Measurements from ENCODE around the gene UIMC1. TPM values are rescaled to one million over a fixed set of nuclear protein-coding genes. Genes with fewer than 3 reads are reported as not detected.
"Not testable (repeated sequence)": the region's sequence is repeated elsewhere in the genome, so short reads cannot be mapped to it uniquely, and the experiment has no call there.

Gene UIMC1
- total RNA-seq, 1 experiment from 2014 or later = 38.4 TPM

GRCh38 chr5:176873541-176874172 lies 132.9 kb downstream of the UIMC1 start:
- Histone ChIP-seq H3K36me3 (ENCODE audit: control insufficient read depth in 1 of 2, insufficient read depth in 2 of 2, low read length in 2 of 2) (no peaks in the 10 kb centered on the region), H3K79me2 (ENCODE audit: insufficient read depth, low read length) (no peaks in the 10 kb centered on the region), H2AFZ (ENCODE audit: low read depth, low read length, poor library complexity, severe bottlenecking) (no peak overlapping the region), H3K4me3 (replicated peaks in 1 of 2; ENCODE audit: low read depth in 1 of 2, low read length in 2 of 2) (no peak overlapping the region), H3K27me3 (ENCODE audit: insufficient read depth, low read length) (no peaks in the 10 kb centered on the region), H3K4me1 (ENCODE audit: control insufficient read depth in 1 of 2, insufficient read depth in 2 of 2, low read length in 2 of 2) (no peaks in the 10 kb centered on the region), H3K27ac (ENCODE audit: low read depth, low read length) (no peak overlapping the region), H3K9ac (ENCODE audit: low read length) (no peak overlapping the region), H4K20me1 (ENCODE audit: insufficient read depth) (no peaks in the 10 kb centered on the region), H3K4me2 (ENCODE audit: low read length) (no peak overlapping the region), H3K9me2 (ENCODE audit: insufficient read depth) (no peaks in the 10 kb centered on the region), H3K9me3 (ENCODE audit: control insufficient read depth in 1 of 2, insufficient read depth in 1 of 2, low read depth in 1 of 2, low read length in 2 of 2) (no peaks in the 10 kb centered on the region)
- TF ChIP-seq EZH2 (IDR thresholded peaks at IDR 0.05) = no peak
- TF ChIP-seq POLR2AphosphoS5 (IDR thresholded peaks at IDR 0.05; ENCODE audit: low read depth, low read length) = no peak
- no peak for TF ChIP-seq JUND (IDR thresholded peaks at IDR 0.05)
- no peak for TF ChIP-seq ZFX (IDR thresholded peaks at IDR 0.05)
- TF ChIP-seq CTCF (IDR thresholded peaks at IDR 0.05 in 2 of 3, conservative IDR thresholded peaks at IDR 0.05 in 1 of 3; ENCODE audit: borderline replicate concordance in 1 of 3, insufficient read depth in 1 of 3, low read depth in 2 of 3, low read length in 2 of 3) = no peak
- no peak for TF ChIP-seq SRF (IDR thresholded peaks at IDR 0.05; ENCODE audit: low read depth)
- no peak for TF ChIP-seq ATF3 (IDR thresholded peaks at IDR 0.05)
- no peak for TF ChIP-seq CBX3 (IDR thresholded peaks at IDR 0.05; ENCODE audit: low read depth)
- TF ChIP-seq RAD21 (IDR thresholded peaks at IDR 0.05; ENCODE audit: low read depth) = no peak
- ChIA-PET CTCF (no interaction called here), RAD21 (ENCODE audit: low non-redundant PET in 1 of 2, low total read pairs in 2 of 2, uncharacterized antibody in 2 of 2, unreplicated experiment in 2 of 2) (no interaction called here), POLR2A (no interaction called here)
- no peak for DNase-seq (ENCODE audit: low read depth, low spot score)
- no TSS peak for BruUV-seq (replicated peaks)
- intact Hi-C loops (cut with micrococcal nuclease) = no loop called here
- ATAC-seq = no peak

- H3K79me2 ChIP-seq (ENCODE audit: insufficient read depth, low read length); DNase-seq (ENCODE audit: low read depth, low spot score); H3K27me3 ChIP-seq (ENCODE audit: insufficient read depth, low read length); H3K9ac ChIP-seq (ENCODE audit: low read length); H3K27ac ChIP-seq (ENCODE audit: low read depth, low read length); intact Hi-C loops (cut with micrococcal nuclease); H3K4me2 ChIP-seq (ENCODE audit: low read length); H3K36me3 ChIP-seq (ENCODE audit: control insufficient read depth in 1 of 2, insufficient read depth in 2 of 2, low read length in 2 of 2); H4K20me1 ChIP-seq (ENCODE audit: insufficient read depth); H3K4me1 ChIP-seq (ENCODE audit: control insufficient read depth in 1 of 2, insufficient read depth in 2 of 2, low read length in 2 of 2); H3K9me3 ChIP-seq (ENCODE audit: control insufficient read depth in 1 of 2, insufficient read depth in 1 of 2, low read depth in 1 of 2, low read length in 2 of 2); BruUV-seq (replicated peaks); ATAC-seq; H2AFZ ChIP-seq (ENCODE audit: low read depth, low read length, poor library complexity, severe bottlenecking); POLR2A ChIA-PET; H3K4me3 ChIP-seq (replicated peaks in 1 of 2; ENCODE audit: low read depth in 1 of 2, low read length in 2 of 2); CTCF ChIA-PET; H3K9me2 ChIP-seq (ENCODE audit: insufficient read depth): not testable (repeated sequence)
- RAD21 ChIA-PET (ENCODE audit: low non-redundant PET in 1 of 2, low total read pairs in 2 of 2, uncharacterized antibody in 2 of 2, unreplicated experiment in 2 of 2) = interaction anchor here in 1 of 2 experiments (0.6 kb wide), 1 partner anchor 129 kb away, joined by 3 read pairs; no protein-coding TSS in a partner anchor
These were observed 133.6 kb downstream of the UIMC1 start for GRCh38 chr5:176873011-176873410.

GRCh38 chr5:176872586-176872985 lies 134.0 kb downstream of the UIMC1 start:
- not testable (repeated sequence) for H2AFZ ChIP-seq (ENCODE audit: low read depth, low read length, poor library complexity, severe bottlenecking); BruUV-seq (replicated peaks)

More at GRCh38 chr5:176872586-176872985, 134.0 kb downstream of the UIMC1 start:
- H3K27ac ChIP-seq (ENCODE audit: low read depth, low read length); H3K27me3 ChIP-seq (ENCODE audit: insufficient read depth, low read length); ATAC-seq; CTCF ChIA-PET; H3K9me2 ChIP-seq (ENCODE audit: insufficient read depth); intact Hi-C loops (cut with micrococcal nuclease); POLR2A ChIA-PET; H3K36me3 ChIP-seq (ENCODE audit: control insufficient read depth in 1 of 2, insufficient read depth in 2 of 2, low read length in 2 of 2); DNase-seq (ENCODE audit: low read depth, low spot score); H3K9ac ChIP-seq (ENCODE audit: low read length); H3K4me3 ChIP-seq (replicated peaks in 1 of 2; ENCODE audit: low read depth in 1 of 2, low read length in 2 of 2); H3K4me2 ChIP-seq (ENCODE audit: low read length); H3K4me1 ChIP-seq (ENCODE audit: control insufficient read depth in 1 of 2, insufficient read depth in 2 of 2, low read length in 2 of 2); H4K20me1 ChIP-seq (ENCODE audit: insufficient read depth); H3K9me3 ChIP-seq (ENCODE audit: control insufficient read depth in 1 of 2, insufficient read depth in 1 of 2, low read depth in 1 of 2, low read length in 2 of 2); H3K79me2 ChIP-seq (ENCODE audit: insufficient read depth, low read length): not testable (repeated sequence)
- RAD21 ChIA-PET (ENCODE audit: low non-redundant PET in 1 of 2, low total read pairs in 2 of 2, uncharacterized antibody in 2 of 2, unreplicated experiment in 2 of 2) = interaction anchor here in 1 of 2 experiments (0.6 kb wide), 1 partner anchor 130 kb away, joined by 3 read pairs; no protein-coding TSS in a partner anchor

All from HCT116 (cell line).